Ishikawa (cell line): ENCODE results near the gene CLSTN2.

Source experiments
- CEBPB ChIP-seq: IDR thresholded peaks from 2 replicates; pipeline ENCODE4 v1.6.1; 2012
- EGR1 ChIP-seq: IDR thresholded peaks from 2 replicates; pipeline ENCODE4 v1.6.1; 2012
- EP300 ChIP-seq: IDR thresholded peaks from 2 replicates; pipeline ENCODE4 v1.6.1; 2012; ENCODE audit warnings: borderline replicate concordance
- FOXM1 ChIP-seq: IDR thresholded peaks from 2 replicates; pipeline ENCODE4 v1.6.1; 2012; ENCODE audit warnings: low read depth, borderline replicate concordance
- MAX ChIP-seq: IDR thresholded peaks from 2 replicates; pipeline ENCODE4 v1.6.1; 2012
- NFIC ChIP-seq: IDR thresholded peaks from 2 replicates; pipeline ENCODE4 v1.6.1; 2012
- RAD21 ChIP-seq: IDR thresholded peaks from 2 replicates; pipeline ENCODE4 v1.6.1; 2012; ENCODE audit warnings: low read depth
- REST ChIP-seq: IDR thresholded peaks from 2 replicates; pipeline ENCODE4 v1.6.1; 2012; ENCODE audit warnings: low read depth, mild to moderate bottlenecking
- TAF1 ChIP-seq: IDR thresholded peaks from 2 replicates; pipeline ENCODE4 v1.6.1; 2012; ENCODE audit warnings: low read depth, mild to moderate bottlenecking
- TCF12 ChIP-seq: IDR thresholded peaks from 2 replicates; pipeline ENCODE4 v1.6.1; 2012; ENCODE audit warnings: low read depth
- YY1 ChIP-seq: IDR thresholded peaks from 2 replicates; pipeline ENCODE4 v1.6.1; 2012; ENCODE audit warnings: low read depth
- ZBTB7A ChIP-seq: IDR thresholded peaks from 2 replicates; pipeline ENCODE4 v1.6.1; 2012; ENCODE audit warnings: low read depth

GRCh38 chr3:140276703-140277102 is 341.7 kb downstream of the CLSTN2 start:
- TF ChIP-seq REST, result no peak
- no peak for TF ChIP-seq YY1
- TF ChIP-seq ZBTB7A, result no peak
- no peak for TF ChIP-seq EGR1
- no peak for TF ChIP-seq MAX
- peak; percentile 27; the same call in 1 of the 2 replicates for TF ChIP-seq RAD21
- TF ChIP-seq TAF1, result no peak
- no peak for TF ChIP-seq FOXM1
- no peak for TF ChIP-seq CEBPB
- no peak for TF ChIP-seq TCF12
- TF ChIP-seq NFIC, result no peak
- TF ChIP-seq EP300, result no peak
